ENCODE measurements around the gene PRADC1. TPM values are rescaled to one million over a fixed set of nuclear protein-coding genes. Genes with fewer than 3 reads are reported as not detected.

The PRADC1 gene
- total and polyA plus RNA-seq, 9 of the 15 experiments (the other 6 are each of a cell fraction or from before 2014, with no cell fraction given) = 7.3 to 47.4 (median 34.2) TPM

GRCh38 chr2:73244580-73244979 is 11.5 kb upstream of the PRADC1 start (continued):
- no peak for TF ChIP-seq CAMTA2 (CRISPR knock-in tag; conservative IDR thresholded peaks at IDR 0.05)
- no peak for TF ChIP-seq CCAR2 (IDR thresholded peaks at IDR 0.05; ENCODE audit: low read depth, low read length)

- H3K27me3 ChIP-seq (ENCODE audit: control insufficient read depth in 2 of 2, insufficient read depth in 2 of 2, low read length in 2 of 2) = no peaks in the 10 kb centered on the region
- no peak overlapping the region for H3K4me3 ChIP-seq
- H2AFZ ChIP-seq (ENCODE audit: low read depth, low read length) = no peak overlapping the region
- CTCF ChIA-PET (ENCODE audit: low intra/inter-chr PET ratio) = no interaction called here
- DNase-seq (ENCODE audit: extremely low read depth in 1 of 4, low spot score in 3 of 4) = peak in 1 of 4 experiments; percentile 20
- H3K79me2 ChIP-seq (ENCODE audit: control insufficient read depth, insufficient read depth, low read length) = peaks cover 64% of the 10 kb centered on the region
- WGBS (ENCODE audit: insufficient coverage, low coverage, missing lambda C conversion rate) = 31% methylated on average over 5 of the region's 5 CpGs
- H3K9me1 ChIP-seq (ENCODE audit: control insufficient read depth, insufficient read depth, low read length) = no peaks in the 10 kb centered on the region
- no peak overlapping the region for H3K4me2 ChIP-seq (ENCODE audit: insufficient read depth, low read length)
- ATAC-seq = peak; percentile 40
- POLR2A ChIA-PET = interaction anchor here (0.6 to 4.1 kb wide), 6 partner anchors 8 to 84 kb away, joined by 3 to 24 read pairs (median 5); partner anchors contain the start of genes CCT7 and PRADC1
- H4K20me1 ChIP-seq (replicated peaks; ENCODE audit: control insufficient read depth, insufficient read depth, low read length) = peaks cover 30% of the 10 kb centered on the region
- in situ Hi-C loops (cut with MboI) = no loop called here
- FAIRE-seq = peak; percentile 48
- no peaks in the 10 kb centered on the region for H3K9me3 ChIP-seq (replicated peaks; ENCODE audit: control insufficient read depth, insufficient read depth, low read depth, low read length)
- intact Hi-C loops (cut with micrococcal nuclease) = no loop called here
- no TSS peak for BruUV-seq (replicated peaks)
- peak overlapping the region; percentile 26; the same call in 1 of the 3 replicates for H3K27ac ChIP-seq (ENCODE audit: extremely low read depth, low read depth, low read length)
- H3K9ac ChIP-seq (ENCODE audit: insufficient read depth in 1 of 2, low read depth in 2 of 2, low read length in 2 of 2) = no peak overlapping the region
- H3K4me1 ChIP-seq (replicated peaks in 1 of 2; ENCODE audit: control insufficient read depth in 2 of 2, insufficient read depth in 2 of 2, low read length in 2 of 2) = peaks cover 0 to 10% of the 10 kb centered on the region in 2 experiments; a peak in 3 of 5 replicates
- peaks cover 96% of the 10 kb centered on the region for H3K36me3 ChIP-seq (ENCODE audit: control insufficient read depth, insufficient read depth, low read length)
- TF ChIP-seq JUND (IDR thresholded peaks at IDR 0.05; ENCODE audit: borderline replicate concordance, low read depth, low read length) = no peak
- peak; percentile 28; the same call in 1 of the 3 replicates for TF ChIP-seq JUND (tag; IDR thresholded peaks at IDR 0.05; ENCODE audit: borderline replicate concordance, low read depth, low read length)
- peak; percentile 41; the same call in 1 of the 2 replicates for TF ChIP-seq ZNF239 (CRISPR knock-in tag; IDR thresholded peaks at IDR 0.05)
- TF ChIP-seq CXXC5 (CRISPR knock-in tag; IDR thresholded peaks at IDR 0.05) = 0 out of 2 replicates have a peak, but pooled peaks have one; percentile 16
- TF ChIP-seq MLLT1 (IDR thresholded peaks at IDR 0.05) = no peak
- TF ChIP-seq FOSL1 (tag; conservative IDR thresholded peaks at IDR 0.05) = 0 out of 2 replicates have a peak, but pooled peaks have one; percentile 23
- no peak for TF ChIP-seq HES1 (IDR thresholded peaks at IDR 0.05; ENCODE audit: low read depth)
- TF ChIP-seq RB1 (IDR thresholded peaks at IDR 0.05; ENCODE audit: low read depth) = no peak
- TF ChIP-seq EWSR1 (IDR thresholded peaks at IDR 0.05; ENCODE audit: borderline replicate concordance, low read depth, partially characterized antibody) = no peak
- TF ChIP-seq ZNF384 (IDR thresholded peaks at IDR 0.05; ENCODE audit: low read depth, low read length) = peak; percentile 89
- no peak for TF ChIP-seq ZNF655 (CRISPR knock-in tag; IDR thresholded peaks at IDR 0.05)
- no peak for TF ChIP-seq ZNF668 (CRISPR knock-in tag; IDR thresholded peaks at IDR 0.05)
- no peak for TF ChIP-seq HEY1 (CRISPR knock-in tag; IDR thresholded peaks at IDR 0.05; ENCODE audit: borderline replicate concordance)
- TF ChIP-seq ZFX (CRISPR knock-in tag; IDR thresholded peaks at IDR 0.05) = no peak
Measured at GRCh38 chr2:73243884-73244570, 11.0 kb upstream of the PRADC1 start.

Data from K562 (cell line).